Fibroblast of skin of scalp (primary cell): ENCODE results near the gene SH3TC1.
A peak's percentile ranks its signal among the peaks of the same experiment; 100 is the strongest.

ENCODE experiments used
- DNase-seq: peaks from one replicate; pipeline ENCODE4 v3.0.0-alpha.2; 2013

Gene SH3TC1

GRCh38 chr4:8216443-8217245, 17.6 kb downstream of the SH3TC1 start:
- no peak for DNase-seq

GRCh38 chr4:8217246-8217511, 18.1 kb downstream of the SH3TC1 start:
- DNase-seq, result no peak

- DNase-seq, result no peak
These were observed 18.8 kb downstream of the SH3TC1 start for GRCh38 chr4:8217871-8218270.

GRCh38 chr4:8218371-8219031, 19.4 kb downstream of the SH3TC1 start:
- no peak for DNase-seq

- DNase-seq, result no peak
These were observed 20.1 kb downstream of the SH3TC1 start for GRCh38 chr4:8219236-8219635.

- DNase-seq, result no peak
These were observed 21.8 kb downstream of the SH3TC1 start for GRCh38 chr4:8220661-8221450.

GRCh38 chr4:8221476-8221875, 22.4 kb downstream of the SH3TC1 start:
- DNase-seq, result no peak

- no peak for DNase-seq
These were observed 22.9 kb downstream of the SH3TC1 start for GRCh38 chr4:8221985-8222384.

- no peak for DNase-seq
These were observed 23.7 kb downstream of the SH3TC1 start for GRCh38 chr4:8222609-8223388.

GRCh38 chr4:8224267-8224974, 25.3 kb downstream of the SH3TC1 start:
- DNase-seq, result no peak

- DNase-seq, result no peak
These were observed 26.0 kb downstream of the SH3TC1 start for GRCh38 chr4:8224975-8225625.

- DNase-seq, result no peak
These were observed 26.8 kb downstream of the SH3TC1 start for GRCh38 chr4:8225706-8226443.

- DNase-seq, result no peak
These were observed 28.2 kb downstream of the SH3TC1 start for GRCh38 chr4:8227201-8227770.

GRCh38 chr4:8227771-8228318, 28.8 kb downstream of the SH3TC1 start:
- DNase-seq, result no peak

GRCh38 chr4:8228319-8229250, 29.5 kb downstream of the SH3TC1 start:
- peak; percentile 75 for DNase-seq

GRCh38 chr4:8229331-8229975, 30.4 kb downstream of the SH3TC1 start:
- DNase-seq, result no peak

- no peak for DNase-seq
These were observed 30.9 kb downstream of the SH3TC1 start for GRCh38 chr4:8230033-8230432.

- DNase-seq, result peak; percentile 77
These were observed 31.8 kb downstream of the SH3TC1 start for GRCh38 chr4:8230891-8231290.
